Mammary epithelial cell (primary cell): Measurements from ENCODE around the gene TRIM37.

Source experiments
- EZH2 ChIP-seq: IDR thresholded peaks from 2 replicates; pipeline ENCODE4 v1.6.1; 2012; ENCODE audit warnings: low read length, inconsistent platforms, borderline replicate concordance
- TF ChIP-seq, protein P1 (sequence below), 2 donors: IDR thresholded peaks in 1 of 2; conservative IDR thresholded peaks in 1 of 2; 2 replicates each; pipeline ENCODE4 v1.5.1; 2011 to 2012; ENCODE audit warnings: inconsistent platforms in 2 of 2, low read length in 2 of 2, mild to moderate bottlenecking in 2 of 2, control low read depth in 1 of 2, low read depth in 1 of 2; ENCODE audit not compliant: insufficient read depth in 1 of 2; ENCODE audit errors: extremely low read depth in 1 of 2

DNA sequence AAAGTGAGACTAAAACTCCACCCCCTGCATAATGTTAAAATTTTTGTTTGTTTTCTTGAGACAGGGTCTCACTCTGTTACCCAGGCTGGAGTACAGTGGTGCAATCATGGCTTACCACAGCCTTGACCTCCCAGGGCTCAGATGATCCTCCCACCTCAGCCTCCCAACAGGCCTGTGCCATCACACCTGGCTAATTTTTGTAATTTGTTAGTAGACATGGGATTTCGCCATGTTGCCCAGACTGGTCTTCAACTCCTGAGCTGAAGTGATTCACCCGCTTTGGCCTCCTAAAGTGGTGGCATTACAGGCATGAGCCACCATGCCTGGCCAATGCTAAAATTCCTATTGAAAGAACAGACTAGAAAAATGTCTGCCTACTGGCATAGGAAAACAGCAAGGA lies 103.8 kb downstream of the TRIM37 start:
- TF ChIP-seq, protein P1, sequence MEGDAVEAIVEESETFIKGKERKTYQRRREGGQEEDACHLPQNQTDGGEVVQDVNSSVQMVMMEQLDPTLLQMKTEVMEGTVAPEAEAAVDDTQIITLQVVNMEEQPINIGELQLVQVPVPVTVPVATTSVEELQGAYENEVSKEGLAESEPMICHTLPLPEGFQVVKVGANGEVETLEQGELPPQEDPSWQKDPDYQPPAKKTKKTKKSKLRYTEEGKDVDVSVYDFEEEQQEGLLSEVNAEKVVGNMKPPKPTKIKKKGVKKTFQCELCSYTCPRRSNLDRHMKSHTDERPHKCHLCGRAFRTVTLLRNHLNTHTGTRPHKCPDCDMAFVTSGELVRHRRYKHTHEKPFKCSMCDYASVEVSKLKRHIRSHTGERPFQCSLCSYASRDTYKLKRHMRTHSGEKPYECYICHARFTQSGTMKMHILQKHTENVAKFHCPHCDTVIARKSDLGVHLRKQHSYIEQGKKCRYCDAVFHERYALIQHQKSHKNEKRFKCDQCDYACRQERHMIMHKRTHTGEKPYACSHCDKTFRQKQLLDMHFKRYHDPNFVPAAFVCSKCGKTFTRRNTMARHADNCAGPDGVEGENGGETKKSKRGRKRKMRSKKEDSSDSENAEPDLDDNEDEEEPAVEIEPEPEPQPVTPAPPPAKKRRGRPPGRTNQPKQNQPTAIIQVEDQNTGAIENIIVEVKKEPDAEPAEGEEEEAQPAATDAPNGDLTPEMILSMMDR (conservative IDR thresholded peaks at IDR 0.05 in 1 of 2, IDR thresholded peaks at IDR 0.05 in 1 of 2; ENCODE audit: extremely low read depth in 1 of 2, insufficient read depth in 1 of 2, low read depth in 1 of 2, low read length in 2 of 2) = no peak
- TF ChIP-seq EZH2 = no peak
